WTC11 (cell line): Measurements from ENCODE around the gene FAM200B.

ENCODE experiments used
- ATF2 ChIP-seq: sonication (generic); formaldehyde crosslinking; IDR thresholded peaks from 2 replicates; pipeline ENCODE4 v1.8.1; 2022; ENCODE audit warnings: low read depth, missing genetic modification reagents, borderline replicate concordance
- ATF6 ChIP-seq: sonication (generic); formaldehyde crosslinking; IDR thresholded peaks from 2 replicates; pipeline ENCODE4 v1.8.1; 2023; ENCODE audit warnings: mild to moderate bottlenecking, missing genetic modification reagents
- CTCF ChIP-seq: fragments of 200-600 bp; IDR thresholded peaks from 2 replicates; pipeline ENCODE4 v1.8.0; 2022; ENCODE audit warnings: antibody characterized with exemption
- ESRRA ChIP-seq: sonication (generic); formaldehyde crosslinking; IDR thresholded peaks from 2 replicates; pipeline ENCODE4 v1.8.1; 2022; ENCODE audit warnings: mild to moderate bottlenecking, missing genetic modification reagents, borderline replicate concordance
- FOXK1 ChIP-seq: sonication (generic); formaldehyde crosslinking; IDR thresholded peaks from 2 replicates; pipeline ENCODE4 v1.8.0; 2022; ENCODE audit warnings: mild to moderate bottlenecking, moderate library complexity, missing genetic modification reagents
- FOXP4 ChIP-seq: sonication (generic); formaldehyde crosslinking; IDR thresholded peaks from 2 replicates; pipeline ENCODE4 v1.8.0; 2022; ENCODE audit warnings: mild to moderate bottlenecking, missing genetic modification reagents
- JUN ChIP-seq: sonication (generic); formaldehyde crosslinking; IDR thresholded peaks from 2 replicates; pipeline ENCODE4 v1.8.0; 2023; ENCODE audit warnings: mild to moderate bottlenecking, missing genetic modification reagents
- NFATC4 ChIP-seq: fragments of 250-450 bp; sonication (Bioruptor Pico); IDR thresholded peaks from 2 replicates; pipeline ENCODE4 v1.9.0; 2021; ENCODE audit warnings: mild to moderate bottlenecking
- NR1H2 ChIP-seq: sonication (generic); formaldehyde crosslinking; IDR thresholded peaks from 2 replicates; pipeline ENCODE4 v1.9.0; 2021; ENCODE audit warnings: mild to moderate bottlenecking, moderate library complexity, missing genetic modification reagents
- PREB ChIP-seq: sonication (generic); formaldehyde crosslinking; IDR thresholded peaks from 2 replicates; pipeline ENCODE4 v1.8.1; 2022; ENCODE audit warnings: mild to moderate bottlenecking, missing genetic modification reagents, moderate library complexity, borderline replicate concordance
- RORB ChIP-seq: fragments of 250-450 bp; sonication (Bioruptor Pico); IDR thresholded peaks from 2 replicates; pipeline ENCODE4 v1.9.0; 2021; ENCODE audit warnings: mild to moderate bottlenecking
- SP1 ChIP-seq: sonication (generic); formaldehyde crosslinking; conservative IDR thresholded peaks from 2 replicates; pipeline ENCODE4 v1.8.1; 2022; ENCODE audit warnings: missing genetic modification reagents
- ZNF425 ChIP-seq: fragments of 250-450 bp; sonication (Bioruptor Pico); conservative IDR thresholded peaks from 2 replicates; pipeline ENCODE4 v1.9.0; 2021; ENCODE audit warnings: mild to moderate bottlenecking
- ZNF532 ChIP-seq: fragments of 250-450 bp; sonication (Bioruptor Pico); IDR thresholded peaks from 2 replicates; pipeline ENCODE4 v1.9.0; 2021; ENCODE audit warnings: mild to moderate bottlenecking, borderline replicate concordance

- TF ChIP-seq NFATC4 (CRISPR knock-in tag) (no peak), ESRRA (CRISPR knock-in tag) (no peak), CTCF (no peak), FOXK1 (CRISPR knock-in tag) (no peak), ZNF532 (no peak), ATF2 (no peak), ATF6 (CRISPR knock-in tag) (no peak), FOXP4 (no peak), NR1H2 (CRISPR knock-in tag) (no peak), SP1 (no peak), RORB (CRISPR knock-in tag) (no peak), JUN (CRISPR knock-in tag) (no peak), ZNF425 (CRISPR knock-in tag) (no peak), PREB (CRISPR knock-in tag) (no peak)
Measured at GRCh38 chr4:15672101-15672500, 9.5 kb upstream of the FAM200B start.
